IgD-negative memory B cell (primary cell): Measurements from ENCODE around the gene FAM219B. TPM values are rescaled to one million over a fixed set of nuclear protein-coding genes. Genes with fewer than 3 reads are reported as not detected.

ENCODE experiments used
- H3K27ac Mint-ChIP-seq, 3 donors: one replicate each; pipeline ENCODE4 v1.8.0; 2020 to 2022; ENCODE audit warnings: mild to moderate bottlenecking in 3 of 3, mixed read lengths in 3 of 3, moderate library complexity in 1 of 3
- H3K27me3 Mint-ChIP-seq: one replicate; pipeline ENCODE4 v1.8.0; 2021; ENCODE audit warnings: mixed read lengths
- H3K36me3 Mint-ChIP-seq: one replicate; pipeline ENCODE4 v1.8.0; 2020; ENCODE audit warnings: mild to moderate bottlenecking, mixed read lengths
- H3K4me1 Mint-ChIP-seq, 3 donors: one replicate each; pipeline ENCODE4 v1.8.0; 2020 to 2022; ENCODE audit warnings: mixed read lengths in 3 of 3, mild to moderate bottlenecking in 1 of 3
- H3K4me3 Mint-ChIP-seq, 4 donors: one replicate each; pipeline ENCODE4 v1.8.0; 2020 to 2022; ENCODE audit warnings: mild to moderate bottlenecking in 4 of 4, mixed read lengths in 4 of 4, moderate library complexity in 3 of 4
- H3K9me3 Mint-ChIP-seq, 3 donors: one replicate each; pipeline ENCODE4 v1.8.0; 2020 to 2021; ENCODE audit warnings: mixed read lengths in 3 of 3, mild to moderate bottlenecking in 1 of 3
- polyA plus RNA-seq: library from polyadenylated mRNA; unstranded; fragments of 300-500 nt; fragmentation: Illumina TruSeq; gene quantifications from one replicate; pipeline ENCODE4 v1.2.3, GENCODE V29; 2021

Gene FAM219B
- polyA plus RNA-seq, 1 donor from 2014 or later = 42.7 TPM

- H3K27ac Mint-ChIP-seq = peak within 1 kb of the TSS; percentile 75 to 97 (median 95)
- peak within 1 kb of the TSS; percentile 89 to 98 (median 96) for H3K4me3 Mint-ChIP-seq
- H3K27me3 Mint-ChIP-seq = no peaks in the 10 kb centered on the region
- peaks cover 0 to under 1% (median 0%) of the 10 kb centered on the region in 3 donors for H3K9me3 Mint-ChIP-seq
- peaks cover 3% of the 10 kb centered on the region for H3K36me3 Mint-ChIP-seq
- H3K4me1 Mint-ChIP-seq = peaks cover 28 to 32% (median 30%) of the 10 kb centered on the region in 3 donors
Measured at GRCh38 chr15:74873036-74873755, 33.5 kb downstream of the FAM219B start, which contains the start of gene SCAMP2. SCAMP2 (minus strand) TSS chr15:74873365; CDS start chr15:74873255, 110 bp downstream.

DNA sequence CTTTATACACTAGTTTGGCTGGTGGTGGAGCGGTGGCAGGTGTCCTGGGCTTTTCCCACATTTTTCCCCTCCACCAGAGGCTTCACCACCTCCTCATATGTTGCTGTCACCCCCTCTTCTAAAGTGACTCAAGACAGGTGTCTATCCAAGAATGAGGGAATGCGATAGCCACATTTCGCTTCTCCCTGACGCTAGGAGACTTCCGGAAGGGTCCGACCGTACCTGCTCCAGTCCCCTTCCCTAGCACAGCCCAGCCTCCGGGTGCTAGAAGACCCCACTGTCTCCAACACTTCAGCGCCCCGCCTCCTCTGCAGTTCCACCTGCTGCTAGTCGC lies 34.0 kb downstream of the FAM219B start:
- Mint-ChIP-seq H3K27me3 (no peaks in the 10 kb centered on the region), H3K9me3 (peaks cover 0 to 2% (median 0%) of the 10 kb centered on the region in 3 donors), H3K27ac (peak overlapping the region; percentile 75 to 97 (median 95)), H3K4me1 (peaks cover 31 to 37% (median 36%) of the 10 kb centered on the region in 3 donors), H3K36me3 (peaks cover 4% of the 10 kb centered on the region), H3K4me3 (peak overlapping the region; percentile 89 to 98 (median 96))

DNA sequence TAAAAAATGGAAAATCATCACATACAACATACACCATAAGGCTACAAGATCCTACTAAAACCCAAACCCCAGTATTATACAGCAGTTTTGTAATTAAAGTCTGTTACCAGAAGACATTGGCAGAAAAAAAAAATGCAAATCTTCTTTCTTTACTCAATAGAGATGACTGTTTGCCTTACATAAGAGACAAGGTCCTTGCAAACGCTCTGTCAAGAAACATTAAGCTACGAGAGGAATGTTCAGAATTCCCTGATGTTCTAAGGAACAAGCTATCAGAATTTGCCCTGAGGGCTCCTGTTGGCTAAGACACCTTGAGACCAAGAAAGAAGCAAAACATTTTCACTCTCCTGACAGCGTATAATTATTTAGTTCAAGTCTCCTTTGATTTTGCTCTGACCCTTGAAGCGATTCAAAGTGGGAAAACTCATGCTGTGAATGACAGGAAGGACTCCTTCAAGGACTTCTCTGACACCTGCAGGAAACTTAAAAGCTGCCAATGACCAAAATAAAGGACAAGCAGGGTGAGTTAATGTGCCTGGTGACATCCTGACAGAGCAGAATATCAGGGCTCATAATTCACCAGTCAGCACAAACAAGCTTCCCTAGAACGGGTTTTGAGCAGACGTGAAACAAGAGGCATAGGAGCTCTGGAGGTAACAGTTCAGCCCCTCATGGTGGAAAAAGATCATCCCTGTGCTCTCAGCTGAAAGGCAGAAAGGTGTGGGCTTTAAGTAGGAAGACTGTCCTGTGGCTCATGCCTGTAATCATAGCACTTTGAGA lies 36.0 kb downstream of the FAM219B start:
- H3K27ac Mint-ChIP-seq = peak overlapping the region; percentile 83 to 92 (median 86)
- H3K4me1 Mint-ChIP-seq = peaks cover 37 to 53% (median 52%) of the 10 kb centered on the region in 3 donors
- peaks cover 0 to 2% (median 0%) of the 10 kb centered on the region in 3 donors for H3K9me3 Mint-ChIP-seq
- no peaks in the 10 kb centered on the region for H3K27me3 Mint-ChIP-seq
- H3K36me3 Mint-ChIP-seq = peaks cover 4% of the 10 kb centered on the region
- H3K4me3 Mint-ChIP-seq = peak overlapping the region; percentile 84 to 96 (median 90)

DNA sequence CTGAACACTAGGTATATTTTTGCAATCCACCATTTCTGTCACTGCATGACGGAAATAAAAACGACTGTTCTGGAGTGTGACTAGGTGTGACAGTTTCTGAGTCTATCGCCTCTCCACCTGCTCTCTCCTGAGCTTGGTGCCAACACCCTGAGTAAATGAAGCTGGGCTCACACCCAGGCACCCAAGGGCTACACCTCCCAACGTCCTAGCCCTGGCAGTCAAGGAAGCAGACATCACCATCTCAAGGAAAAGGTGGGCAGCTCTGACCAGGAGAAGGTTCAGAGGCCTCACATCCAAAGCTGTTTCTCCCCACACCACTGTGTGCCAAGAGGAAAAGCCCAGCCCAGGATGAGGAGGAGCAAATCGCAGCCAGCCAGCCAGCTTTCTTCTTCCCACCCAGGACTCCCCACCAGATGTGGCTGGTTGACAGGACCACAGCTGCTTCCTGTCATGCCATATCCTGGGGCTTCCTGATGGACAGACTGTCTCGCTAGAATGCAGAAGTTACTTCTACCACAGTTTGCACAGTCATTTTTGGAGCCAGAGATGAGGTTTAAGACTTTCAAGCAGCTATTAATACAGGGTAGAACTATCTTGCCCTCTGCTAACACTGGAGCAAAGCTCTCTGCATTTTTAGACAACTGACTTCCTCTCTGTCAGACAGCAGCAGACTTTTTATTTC lies 36.8 kb downstream of the FAM219B start:
- peaks cover 4% of the 10 kb centered on the region for H3K36me3 Mint-ChIP-seq
- H3K27me3 Mint-ChIP-seq = no peaks in the 10 kb centered on the region
- H3K4me3 Mint-ChIP-seq = peak overlapping the region; percentile 84 to 96 (median 90)
- H3K9me3 Mint-ChIP-seq = peaks cover 0 to 2% (median 0%) of the 10 kb centered on the region in 3 donors
- peak overlapping the region; percentile 83 to 92 (median 86) for H3K27ac Mint-ChIP-seq
- peaks cover 37 to 57% (median 56%) of the 10 kb centered on the region in 3 donors for H3K4me1 Mint-ChIP-seq

GRCh38 chr15:74869372-74869725 lies 37.3 kb downstream of the FAM219B start:
- Mint-ChIP-seq H3K4me3 (peak overlapping the region in 3 of 4 donors; percentile 86 to 96 (median 93)), H3K4me1 (peaks cover 40 to 60% (median 58%) of the 10 kb centered on the region in 3 donors), H3K36me3 (peaks cover 4% of the 10 kb centered on the region), H3K27ac (peak overlapping the region; percentile 83 to 92 (median 86)), H3K27me3 (no peaks in the 10 kb centered on the region), H3K9me3 (peaks cover 0 to 2% (median 0%) of the 10 kb centered on the region in 3 donors)

DNA sequence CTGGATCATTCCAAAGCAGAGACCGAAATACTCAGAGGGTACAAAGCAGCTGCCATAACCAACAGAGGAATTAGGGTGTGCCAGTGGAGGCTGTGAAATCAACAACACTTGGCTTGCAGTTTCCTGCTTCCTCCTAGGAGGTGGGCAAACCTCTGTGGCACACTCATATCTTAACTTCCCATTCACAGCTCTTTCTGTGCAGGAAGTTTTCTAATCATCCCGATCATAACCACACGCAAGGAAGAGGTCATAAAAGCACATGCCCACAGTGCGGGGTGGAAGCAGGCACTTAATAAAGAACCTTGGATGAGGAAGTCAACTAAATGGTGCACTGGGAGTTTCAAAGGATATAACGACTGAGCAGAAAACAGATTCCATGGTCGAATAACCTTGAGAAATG lies 38.6 kb downstream of the FAM219B start:
- H3K4me1 Mint-ChIP-seq = peaks cover 47 to 64% (median 63%) of the 10 kb centered on the region in 3 donors
- H3K9me3 Mint-ChIP-seq = peaks cover 0 to 2% (median 0%) of the 10 kb centered on the region in 3 donors
- peak overlapping the region; percentile 10 to 92 (median 54) for H3K4me3 Mint-ChIP-seq
- no peaks in the 10 kb centered on the region for H3K27me3 Mint-ChIP-seq
- peak overlapping the region; percentile 18 to 70 (median 67) for H3K27ac Mint-ChIP-seq
- H3K36me3 Mint-ChIP-seq = peaks cover 5% of the 10 kb centered on the region

- H3K9me3 Mint-ChIP-seq = peaks cover 0 to 2% (median 0%) of the 10 kb centered on the region in 3 donors
- peak overlapping the region in 3 of 4 donors; percentile 31 to 84 (median 77) for H3K4me3 Mint-ChIP-seq
- H3K36me3 Mint-ChIP-seq = peaks cover 5% of the 10 kb centered on the region
- H3K27ac Mint-ChIP-seq = peak overlapping the region; percentile 22 to 70 (median 67)
- H3K4me1 Mint-ChIP-seq = peaks cover 42 to 61% (median 60%) of the 10 kb centered on the region in 3 donors
- H3K27me3 Mint-ChIP-seq = no peaks in the 10 kb centered on the region
Measured at GRCh38 chr15:74867466-74868038, 39.1 kb downstream of the FAM219B start.

DNA sequence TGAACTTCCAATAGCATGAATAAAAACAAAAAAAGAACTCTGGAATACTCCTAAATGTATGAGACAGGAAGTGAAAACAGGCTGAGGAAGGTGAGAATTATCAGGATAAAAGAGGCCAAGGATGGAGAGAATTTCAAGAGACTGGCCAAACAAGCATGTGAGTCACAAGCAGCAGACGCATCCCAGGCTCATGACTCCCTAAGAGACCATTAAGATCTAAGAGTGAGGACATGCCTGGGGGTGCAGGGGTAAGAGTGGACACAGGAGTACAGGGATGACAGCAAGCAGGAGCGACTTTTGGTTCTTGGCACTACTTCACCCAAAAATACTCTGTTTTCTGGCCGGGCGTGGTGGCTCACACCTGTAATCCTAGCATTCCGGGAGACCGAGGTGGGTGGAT lies 40.6 kb downstream of the FAM219B start:
- Mint-ChIP-seq H3K36me3 (peaks cover 5% of the 10 kb centered on the region), H3K27ac (peak overlapping the region in 1 of 3 donors; percentile 25), H3K4me3 (peak overlapping the region in 3 of 4 donors; percentile 15 to 90 (median 51)), H3K9me3 (peaks cover 0 to 2% (median 0%) of the 10 kb centered on the region in 3 donors), H3K4me1 (peaks cover 40 to 61% (median 60%) of the 10 kb centered on the region in 3 donors), H3K27me3 (no peaks in the 10 kb centered on the region)

GRCh38 chr15:74865316-74865715 lies 41.3 kb downstream of the FAM219B start:
- no peaks in the 10 kb centered on the region for H3K27me3 Mint-ChIP-seq
- H3K9me3 Mint-ChIP-seq = peaks cover 0 to 2% (median 0%) of the 10 kb centered on the region in 3 donors
- peak overlapping the region in 3 of 4 donors; percentile 19 to 58 (median 53) for H3K4me3 Mint-ChIP-seq
- peak overlapping the region in 1 of 3 donors; percentile 33 for H3K27ac Mint-ChIP-seq
- peaks cover 33 to 55% (median 52%) of the 10 kb centered on the region in 3 donors for H3K4me1 Mint-ChIP-seq
- H3K36me3 Mint-ChIP-seq = peaks cover 5% of the 10 kb centered on the region

GRCh38 chr15:74864296-74864695 lies 42.4 kb downstream of the FAM219B start:
- Mint-ChIP-seq H3K9me3 (peaks cover 0 to 2% (median 0%) of the 10 kb centered on the region in 3 donors), H3K4me3 (no peak overlapping the region), H3K27me3 (no peaks in the 10 kb centered on the region), H3K4me1 (peaks cover 25 to 52% (median 47%) of the 10 kb centered on the region in 3 donors), H3K27ac (no peak overlapping the region), H3K36me3 (peaks cover 5% of the 10 kb centered on the region)

DNA sequence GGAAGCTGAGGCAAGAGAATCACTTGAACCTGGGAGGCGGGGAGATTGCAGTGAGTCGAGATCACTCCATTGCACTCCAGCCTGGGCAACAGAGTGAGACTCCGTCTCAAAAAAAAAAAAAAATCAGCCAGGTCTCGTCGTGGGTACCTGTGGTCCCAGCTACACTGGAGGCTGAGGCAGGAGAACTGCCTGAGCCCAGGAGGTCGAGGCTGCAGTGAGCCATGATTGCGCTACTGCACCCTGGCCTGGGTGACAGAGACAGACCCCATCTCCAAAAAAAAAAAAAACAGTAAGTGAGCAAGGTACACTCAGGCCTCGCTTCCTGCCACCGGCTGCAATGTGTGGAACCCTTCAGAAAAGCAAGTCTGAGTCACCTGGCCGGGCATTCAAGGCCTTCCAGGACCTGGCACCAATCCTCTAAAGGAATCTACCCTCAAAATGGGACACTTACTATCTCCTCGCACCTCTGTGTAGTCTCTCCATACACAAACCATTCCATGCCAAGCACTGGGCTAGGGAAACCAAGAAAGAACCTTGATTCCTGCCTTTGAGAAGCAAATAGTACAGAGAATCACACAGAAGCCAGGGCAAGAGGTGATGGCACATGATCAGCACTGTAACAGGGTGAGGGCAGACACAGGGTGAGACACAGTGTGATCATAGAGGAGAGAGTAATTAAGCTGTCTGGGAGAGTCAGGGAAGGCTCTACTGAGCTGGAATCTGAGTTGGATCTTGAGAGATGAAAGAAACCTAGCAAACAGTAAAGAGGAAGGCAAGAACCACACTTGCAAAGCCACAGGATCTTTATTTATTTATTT lies 43.2 kb downstream of the FAM219B start:
- H3K27ac Mint-ChIP-seq = peak overlapping the region in 2 of 3 donors; percentile 16 to 50
- no peaks in the 10 kb centered on the region for H3K27me3 Mint-ChIP-seq
- H3K36me3 Mint-ChIP-seq = peaks cover 6% of the 10 kb centered on the region
- peaks cover 0 to 2% (median 0%) of the 10 kb centered on the region in 3 donors for H3K9me3 Mint-ChIP-seq
- peaks cover 29 to 53% (median 50%) of the 10 kb centered on the region in 3 donors for H3K4me1 Mint-ChIP-seq
- no peak overlapping the region for H3K4me3 Mint-ChIP-seq

- H3K4me1 Mint-ChIP-seq = peaks cover 30 to 41% (median 37%) of the 10 kb centered on the region in 3 donors
Measured at GRCh38 chr15:74858369-74858740, 48.3 kb downstream of the FAM219B start.

GRCh38 chr15:74857671-74858368 lies 48.8 kb downstream of the FAM219B start:
- peak overlapping the region; percentile 13 to 90 (median 66) for H3K4me3 Mint-ChIP-seq
- peaks cover 2% of the 10 kb centered on the region for H3K36me3 Mint-ChIP-seq
- peak overlapping the region; percentile 33 to 95 (median 84) for H3K27ac Mint-ChIP-seq
- H3K4me1 Mint-ChIP-seq = peaks cover 30 to 41% (median 37%) of the 10 kb centered on the region in 3 donors
- no peaks in the 10 kb centered on the region for H3K27me3 Mint-ChIP-seq
- H3K9me3 Mint-ChIP-seq = no peaks in the 10 kb centered on the region

More at GRCh38 chr15:74858369-74858740, 48.3 kb downstream of the FAM219B start:
- no peaks in the 10 kb centered on the region for H3K9me3 Mint-ChIP-seq
- H3K27ac Mint-ChIP-seq = peak overlapping the region; percentile 33 to 95 (median 84)
- H3K27me3 Mint-ChIP-seq = no peaks in the 10 kb centered on the region
- H3K4me3 Mint-ChIP-seq = peak overlapping the region; percentile 44 to 90 (median 66)
- peaks cover 2% of the 10 kb centered on the region for H3K36me3 Mint-ChIP-seq
